HG03103 (cell line): ENCODE data around the gene MRPL53.
"Not testable (repeated sequence)": the region's sequence is repeated elsewhere in the genome, so short reads cannot be mapped to it uniquely, and the experiment has no call there.

Experiments
- ATAC-seq: cut with Tn5 transposase; IDR thresholded peaks from one replicate; pipeline ENCODE4 v1.9.1; 2021; ENCODE audit warnings: low read depth; ENCODE audit not compliant: unreplicated experiment

The MRPL53 gene

DNA sequence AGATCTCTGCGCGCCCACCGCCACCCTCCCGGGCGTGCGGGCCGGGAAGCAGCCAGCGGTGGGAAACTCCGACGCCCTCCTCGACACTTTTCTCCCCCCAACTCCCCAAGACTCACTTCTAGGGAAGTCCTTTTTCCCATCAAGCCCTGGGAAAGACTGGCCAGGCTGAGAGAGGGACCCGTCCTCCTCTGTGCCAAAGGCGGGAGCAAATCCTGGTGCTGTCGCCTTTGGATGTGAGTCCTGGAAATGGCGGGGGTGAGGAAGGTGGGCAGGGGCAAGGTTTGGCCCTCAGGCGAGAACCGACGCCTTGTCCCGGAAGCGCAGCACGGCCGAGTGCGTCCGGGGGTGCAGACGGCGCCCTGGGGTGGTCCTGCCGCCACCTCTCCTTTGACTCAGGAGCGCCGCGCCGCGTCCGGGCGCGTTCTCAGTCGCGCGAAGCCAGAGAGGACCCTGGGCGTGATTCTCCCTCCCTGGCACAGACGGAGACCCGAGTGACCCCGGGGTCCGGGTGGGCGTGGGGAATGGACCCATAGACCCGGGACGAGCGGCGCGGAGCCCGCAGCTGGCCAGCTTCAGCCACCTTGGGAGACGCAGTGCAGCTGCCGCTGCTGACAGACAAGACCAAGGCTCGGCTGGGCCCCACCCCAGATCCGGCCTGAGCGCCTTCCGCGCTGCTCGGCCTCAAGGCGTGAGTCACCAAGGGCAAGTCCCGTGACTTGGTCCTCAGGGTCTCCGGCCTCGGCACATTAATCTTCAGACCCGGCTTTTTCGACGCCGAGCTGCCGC, 30.4 kb upstream of the MRPL53 start:
- ATAC-seq = peak; percentile 23

DNA sequence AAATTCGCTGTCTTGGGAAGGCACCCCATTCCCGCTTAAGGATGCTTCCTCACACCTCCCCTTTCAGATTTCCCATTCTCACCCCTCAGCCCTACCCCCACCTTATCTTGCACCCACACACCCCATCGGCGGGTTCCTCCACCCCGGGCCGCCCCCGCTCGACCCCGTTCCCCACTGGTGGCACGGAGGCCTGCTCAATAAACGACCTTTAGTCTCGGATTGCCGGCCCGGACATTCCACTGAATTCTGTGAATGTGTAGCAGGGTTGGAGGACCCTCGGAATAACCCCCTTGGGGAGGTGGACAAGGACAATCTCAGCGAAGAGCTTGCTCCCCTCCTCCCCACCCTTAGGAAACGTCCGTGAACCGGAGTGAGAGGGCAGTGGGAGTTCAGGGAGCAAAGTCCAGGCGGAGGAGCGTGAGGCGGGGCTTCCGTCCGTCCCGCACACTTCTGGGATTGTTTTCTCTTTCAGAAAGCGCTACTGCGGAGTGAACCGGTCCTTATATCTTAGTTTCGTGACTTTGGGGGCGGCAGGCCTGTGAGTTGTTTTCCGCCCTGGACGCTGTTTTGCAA, 29.8 kb upstream of the MRPL53 start:
- ATAC-seq = no peak

DNA sequence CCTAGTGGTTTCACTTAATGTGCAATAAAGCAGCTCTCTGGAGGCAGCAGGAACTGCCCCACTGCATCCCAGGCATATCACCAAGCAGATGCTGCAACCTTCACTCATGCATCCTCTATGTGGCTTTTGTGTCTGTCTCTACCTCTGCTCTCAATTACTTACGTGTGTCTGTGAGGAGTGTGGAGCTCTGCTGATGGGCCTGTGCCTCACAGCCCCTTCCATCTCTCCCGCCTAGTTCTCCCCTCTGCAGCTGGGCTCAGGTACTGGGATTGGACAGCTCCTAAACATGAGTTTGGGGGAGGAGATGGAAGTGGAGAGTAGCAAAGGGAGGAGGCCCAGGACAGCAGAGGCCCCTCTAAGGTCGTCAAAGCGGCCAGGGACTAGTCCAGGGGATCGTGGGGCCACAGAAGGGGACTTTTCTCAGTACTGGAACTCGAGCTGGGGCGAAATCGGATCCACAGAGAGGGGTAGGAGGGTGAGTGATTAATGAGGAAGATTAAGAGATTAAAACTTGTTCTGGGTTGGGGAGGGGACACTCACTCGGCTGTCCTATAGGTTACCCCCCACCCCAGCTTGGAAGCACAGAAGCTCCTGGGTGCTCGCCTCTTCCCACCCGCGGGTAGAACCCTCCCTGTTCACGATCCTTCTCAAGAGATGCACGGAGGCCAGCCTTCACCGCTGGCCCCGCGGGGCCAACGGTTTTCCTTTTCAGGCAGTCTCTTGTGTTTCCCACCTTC, 29.0 kb upstream of the MRPL53 start:
- ATAC-seq = no peak

DNA sequence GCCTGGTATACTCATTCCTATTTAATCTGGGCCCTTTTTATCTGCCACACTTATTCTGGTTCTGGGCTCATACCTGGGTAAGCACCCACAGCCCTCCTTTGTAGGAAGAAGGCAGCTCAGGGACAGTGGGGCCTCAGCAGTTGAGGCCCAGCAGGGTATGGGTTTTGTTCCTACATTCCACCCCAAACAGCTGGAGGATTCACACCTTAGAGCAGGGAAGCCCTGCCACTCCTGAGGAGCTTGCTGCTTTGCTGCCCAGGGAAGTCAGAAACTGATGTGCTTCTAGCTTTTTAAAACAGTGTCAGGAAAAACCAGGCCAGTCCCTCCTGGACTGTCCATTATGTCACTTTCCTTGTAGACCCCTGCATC, 28.1 kb upstream of the MRPL53 start:
- ATAC-seq = no peak

DNA sequence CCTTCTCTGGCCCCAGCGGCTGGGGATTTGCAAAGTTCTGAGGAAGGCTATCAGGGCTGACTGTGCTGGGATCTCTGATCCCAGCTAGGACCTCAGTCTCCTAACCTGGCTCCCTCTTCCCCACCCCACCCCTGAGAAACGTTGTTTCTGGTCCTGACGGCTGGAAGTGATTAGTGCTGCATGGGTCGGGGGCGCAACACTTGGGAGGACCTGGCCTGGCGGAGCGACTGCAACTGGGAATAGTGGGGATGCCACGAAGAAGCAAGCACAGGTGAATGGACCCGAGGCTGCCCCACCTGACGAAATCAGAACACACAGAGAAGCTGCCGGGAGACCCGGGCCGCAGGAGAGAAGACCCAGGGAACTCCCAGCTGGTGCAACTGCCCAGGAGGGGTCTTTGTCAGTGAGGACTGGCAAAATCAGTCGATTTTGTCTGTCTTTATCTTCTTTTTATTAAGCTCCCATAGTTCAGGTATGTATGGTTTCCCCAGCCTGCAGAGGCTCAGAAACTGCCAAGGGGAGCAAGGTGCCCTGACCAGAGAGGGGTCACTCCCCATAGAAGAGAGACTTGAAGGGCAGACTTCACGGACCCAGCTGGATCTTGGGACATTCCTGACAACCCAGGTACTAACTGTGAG, 27.6 kb upstream of the MRPL53 start:
- ATAC-seq = no peak

DNA sequence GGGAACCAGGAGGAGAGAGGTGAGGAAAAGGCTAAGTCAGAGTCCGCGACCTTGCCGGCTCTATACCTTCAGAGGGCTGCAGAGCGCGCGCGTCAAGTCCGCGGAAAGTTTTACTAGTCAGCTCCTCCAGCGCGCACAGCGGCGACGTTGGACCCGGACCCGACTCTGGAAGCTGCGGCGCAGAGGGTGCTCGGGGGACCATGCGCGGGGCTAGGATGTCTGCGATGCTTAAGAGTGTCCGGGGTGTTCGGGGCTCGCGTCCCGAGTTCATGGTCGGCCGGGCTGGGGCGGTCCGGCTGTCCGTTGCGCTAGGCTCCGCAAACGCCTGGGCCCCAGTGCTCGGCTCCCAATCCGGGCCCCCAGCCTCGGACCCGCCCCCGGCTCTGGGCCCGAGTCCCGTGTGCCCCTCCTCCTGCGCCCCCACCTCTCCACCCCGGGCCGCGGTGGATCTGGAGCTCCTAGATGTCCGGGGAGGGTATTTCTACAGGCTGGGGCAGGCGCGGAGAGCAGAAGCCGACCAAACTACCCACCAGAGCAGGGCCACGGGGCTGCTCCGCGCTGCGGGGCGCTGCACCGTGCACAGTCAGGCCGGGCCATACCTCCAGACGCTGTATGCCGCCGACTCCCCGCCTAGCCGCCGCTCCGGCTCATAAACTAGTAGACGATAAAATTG, 26.9 kb upstream of the MRPL53 start, which contains the start of gene LBX2:
LBX2 (minus strand) TSS at position 337 of the 673 bp plus-strand sequence; CDS start at position 271, 66 bp downstream.
- ATAC-seq = no peak

DNA sequence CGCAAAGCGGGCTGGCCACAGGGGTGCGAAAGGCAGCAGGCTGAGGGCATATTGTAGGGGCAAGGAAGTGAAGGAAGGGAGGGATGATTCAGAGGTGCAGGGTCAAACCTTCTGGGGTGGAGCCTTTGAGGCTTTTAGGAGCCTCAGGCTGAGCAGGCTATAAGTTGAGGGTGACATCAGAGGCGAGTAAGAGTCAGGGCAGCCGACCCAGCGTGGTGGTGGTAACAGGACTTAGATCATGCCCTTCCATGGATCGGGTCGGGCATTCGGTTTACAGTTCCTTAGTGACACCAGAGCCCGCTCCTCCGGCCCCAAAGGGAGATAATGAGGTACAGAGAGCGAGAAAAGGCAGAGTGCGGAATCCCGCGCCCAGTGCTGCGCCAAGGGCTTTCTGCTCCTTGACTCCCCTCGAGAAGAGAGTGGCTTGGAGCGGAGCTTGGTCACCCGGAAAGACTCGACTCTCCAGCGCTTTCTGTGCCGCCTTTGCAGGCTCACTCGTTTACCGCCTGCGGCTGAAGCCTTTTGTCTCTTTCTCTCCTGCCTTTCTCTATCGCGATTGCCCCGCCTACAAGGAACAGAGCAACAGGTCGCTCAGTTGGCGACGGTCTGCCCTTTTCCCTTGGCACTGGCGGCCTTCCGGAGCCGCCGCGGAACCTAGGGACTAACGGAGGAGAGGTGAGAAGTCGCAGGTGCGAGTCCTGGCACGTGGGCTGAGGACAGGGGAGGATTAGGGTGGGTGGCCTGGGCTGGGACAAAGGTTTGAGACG, 26.2 kb upstream of the MRPL53 start:
- ATAC-seq = no peak

DNA sequence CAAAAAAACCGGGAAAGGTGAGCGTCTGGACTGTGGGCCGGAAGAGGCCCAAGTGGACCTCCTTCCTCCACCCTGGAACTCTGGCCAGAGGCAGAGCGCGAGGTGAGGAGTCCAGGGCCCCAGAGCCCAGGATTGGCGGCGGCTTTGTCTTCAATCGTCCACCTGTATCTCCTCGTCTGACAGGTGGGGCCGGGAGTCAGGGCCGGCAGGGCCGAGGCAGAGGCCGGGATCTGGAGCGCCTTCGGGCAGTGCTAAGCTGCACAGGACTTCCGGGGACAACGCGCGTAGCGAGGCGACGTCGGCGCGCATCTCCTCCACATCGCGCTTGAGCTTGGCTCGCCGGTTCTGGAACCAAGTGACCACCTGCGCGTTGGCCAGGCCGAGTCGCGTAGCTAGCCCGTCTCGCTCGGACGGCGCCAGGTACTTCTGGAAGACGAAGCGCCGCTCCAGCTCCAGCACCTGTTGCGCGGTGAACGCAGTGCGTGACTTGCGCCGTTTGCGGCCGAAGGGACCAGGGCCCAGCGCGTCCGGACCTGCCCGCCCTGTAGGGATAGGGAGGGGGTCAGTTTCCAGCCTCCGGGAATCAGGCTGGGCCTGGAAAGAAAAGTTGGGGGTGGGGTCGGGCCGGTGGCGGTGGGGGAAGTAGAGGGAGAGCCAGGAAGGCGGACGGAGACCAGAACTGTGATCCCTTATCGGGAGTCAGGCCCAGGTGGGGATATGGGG, 25.5 kb upstream of the MRPL53 start:
- ATAC-seq = no peak

DNA sequence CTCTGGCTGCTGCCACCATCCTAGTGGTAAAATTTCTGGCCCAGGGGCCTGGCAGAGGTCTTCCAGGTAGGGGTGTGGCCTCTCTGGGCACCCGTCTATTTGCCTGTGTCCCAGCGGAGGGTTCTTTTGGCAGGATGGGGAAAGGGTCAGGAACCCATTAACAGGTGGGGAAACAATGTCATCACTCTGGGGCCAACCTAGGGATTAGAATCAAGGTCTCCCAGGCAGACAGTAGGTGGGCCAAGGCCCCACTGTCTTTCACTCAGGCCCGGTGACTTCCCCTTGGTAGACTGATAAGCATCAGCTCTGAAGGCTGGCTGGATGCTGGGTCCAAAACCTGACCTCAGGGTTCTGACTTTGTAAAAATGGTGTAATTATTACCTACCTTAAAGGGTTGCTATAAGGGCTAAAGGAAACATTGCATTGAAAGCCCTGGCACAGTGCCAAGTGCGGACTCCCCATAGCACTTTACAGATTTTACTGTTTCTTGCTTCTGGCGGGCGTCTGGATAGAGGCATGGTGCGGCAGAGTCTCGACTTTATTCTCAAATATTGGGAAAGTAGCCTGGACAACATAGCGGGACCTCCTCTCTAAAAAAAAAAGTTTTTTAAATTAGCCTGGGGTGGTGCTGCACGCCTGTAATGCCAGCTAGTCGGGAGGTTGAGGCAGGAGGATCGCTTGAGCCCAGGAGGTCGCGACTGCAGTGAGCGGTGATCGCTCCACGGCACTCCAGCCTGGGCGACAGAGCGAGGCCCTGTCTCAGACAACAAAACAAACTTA, 24.7 kb upstream of the MRPL53 start:
- no peak for ATAC-seq

DNA sequence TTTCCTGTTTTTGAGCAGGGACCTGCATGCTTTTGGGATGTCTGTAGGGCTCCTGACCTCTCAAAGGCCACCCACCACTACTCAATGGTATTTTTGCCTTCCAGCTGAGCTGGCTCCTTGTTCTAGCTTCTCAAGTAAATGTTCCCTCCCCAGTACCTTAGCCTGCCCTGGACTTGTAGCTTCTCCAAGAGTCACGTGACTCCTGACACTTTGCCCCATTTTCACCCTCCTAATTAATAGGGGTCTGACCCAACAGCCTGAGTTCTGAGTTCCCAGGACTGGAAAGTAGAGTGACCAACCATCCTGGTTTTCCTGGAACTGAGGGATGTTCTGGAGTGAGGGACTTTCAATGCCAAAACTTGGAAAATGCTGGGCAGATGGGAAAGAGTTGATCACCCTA, 23.0 kb upstream of the MRPL53 start:
- no peak for ATAC-seq

DNA sequence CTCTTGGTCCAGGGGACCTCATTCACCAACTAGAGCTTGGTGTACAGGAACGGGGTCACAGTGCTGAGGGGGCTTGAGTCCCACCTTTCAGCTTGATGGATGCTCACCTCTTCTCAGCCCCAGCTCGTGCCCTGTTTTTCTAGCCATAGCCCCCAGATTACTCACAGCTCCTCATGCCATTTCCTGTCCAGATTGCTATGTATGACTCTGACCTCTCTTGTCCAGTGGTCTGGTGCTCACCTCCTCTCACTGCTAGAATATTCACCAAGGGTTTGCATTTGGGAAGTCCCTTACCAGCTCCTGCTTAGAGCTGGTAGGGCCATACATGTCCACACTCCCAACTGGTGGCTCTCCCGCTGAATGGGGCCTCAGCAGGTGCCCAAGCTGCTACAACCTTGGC, 21.1 kb upstream of the MRPL53 start:
- ATAC-seq = no peak

DNA sequence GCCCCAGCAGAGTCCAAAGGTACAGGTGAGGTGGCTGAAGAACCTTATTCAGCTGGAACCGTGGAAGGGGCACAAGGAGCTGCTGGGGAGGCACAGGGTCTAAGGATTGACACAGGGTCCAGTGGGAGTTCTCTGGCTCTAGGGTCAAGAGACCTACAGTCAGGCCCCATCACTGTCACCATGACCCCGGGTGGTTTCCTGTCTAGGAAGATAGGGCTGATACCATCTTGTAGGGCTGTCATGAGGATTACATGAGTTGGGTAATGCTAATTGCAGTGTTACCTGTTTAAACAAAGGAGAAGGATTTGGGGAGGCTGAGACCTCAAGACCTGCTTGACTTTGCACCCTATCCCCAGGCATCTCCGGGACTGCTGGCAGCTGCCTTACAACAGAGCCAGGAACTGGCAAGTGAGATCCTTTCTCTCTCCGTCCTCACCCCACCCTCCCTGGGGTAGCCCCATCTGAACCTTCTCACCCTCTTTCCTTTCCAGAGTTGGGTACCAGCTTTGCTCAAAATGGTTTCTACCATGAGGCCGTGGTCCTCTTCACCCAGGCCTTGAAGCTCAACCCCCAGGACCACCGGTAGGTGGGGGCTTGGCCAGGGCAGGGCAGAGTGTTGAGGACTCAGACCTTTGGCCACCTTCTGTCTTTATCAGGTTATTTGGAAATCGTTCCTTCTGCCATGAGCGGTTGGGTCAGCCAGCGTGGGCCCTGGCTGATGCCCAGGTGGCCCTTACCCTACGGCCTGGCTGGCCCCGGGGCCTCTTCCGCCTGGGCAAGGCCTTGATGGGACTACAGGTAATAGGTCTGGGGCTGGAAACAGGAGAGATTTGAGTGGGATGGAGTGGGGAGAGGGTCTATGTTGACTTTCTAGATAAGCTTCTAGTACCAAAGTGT, 19.4 kb upstream of the MRPL53 start:
- no peak for ATAC-seq

DNA sequence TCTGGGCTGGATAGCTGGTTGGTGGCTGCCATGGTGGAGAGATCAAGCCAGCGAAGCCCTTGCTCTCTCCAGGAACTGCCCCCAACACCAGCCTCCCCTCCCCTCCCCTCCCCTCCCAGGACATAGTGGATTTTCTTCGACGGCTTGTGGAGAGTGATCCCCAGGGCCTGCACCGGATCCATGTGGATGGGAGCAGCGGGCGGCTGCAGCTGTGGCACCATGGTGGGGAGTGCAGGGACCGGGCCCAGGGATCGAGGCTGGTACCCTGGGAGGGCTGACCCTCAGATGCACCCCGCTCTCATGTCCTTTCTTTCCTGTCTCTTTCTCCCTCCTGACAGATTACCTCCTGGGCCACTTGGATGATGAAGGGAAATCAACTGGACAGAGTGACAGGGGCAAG, 17.4 kb upstream of the MRPL53 start:
- ATAC-seq = no peak

DNA sequence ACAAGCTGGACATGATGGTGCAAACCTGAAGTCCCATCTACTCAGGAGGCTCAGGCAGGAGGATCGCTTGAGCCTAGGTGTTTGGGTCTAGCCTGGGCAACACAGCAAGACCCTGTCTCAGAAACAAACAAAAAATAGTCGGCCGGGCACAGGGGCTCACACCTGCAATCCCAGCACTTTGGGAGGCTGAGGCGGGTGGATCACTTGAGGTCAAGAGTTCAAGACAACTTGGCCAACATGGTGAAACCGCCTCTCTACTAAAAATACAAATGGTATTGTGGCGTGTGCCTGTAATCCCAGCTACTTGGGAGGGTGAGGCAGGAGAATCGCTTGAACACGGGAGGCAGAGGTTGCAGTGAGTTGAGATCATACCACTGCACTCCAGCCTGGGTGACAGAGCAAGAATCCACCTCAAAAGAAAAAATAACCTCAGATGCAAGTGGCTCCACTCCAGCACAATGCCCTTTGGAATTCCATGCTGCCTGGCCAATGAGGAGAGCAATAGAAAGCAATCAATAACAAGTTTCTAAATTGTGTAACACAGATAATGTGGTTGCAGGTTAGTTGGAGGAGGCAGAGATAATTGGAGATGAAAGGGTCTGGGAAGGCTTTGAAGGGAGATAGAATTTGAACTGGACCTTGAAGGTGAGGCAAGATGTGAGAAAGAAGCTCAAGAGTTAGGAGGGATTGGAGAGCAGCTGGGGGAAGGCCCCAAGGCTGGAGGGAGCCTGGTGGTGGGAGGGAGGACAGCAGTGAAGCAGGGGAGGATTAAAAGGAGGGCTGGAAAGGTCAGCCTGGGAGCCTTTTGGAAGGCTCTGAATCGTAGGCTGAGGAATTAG, 16.4 kb upstream of the MRPL53 start:
- ATAC-seq = no peak

DNA sequence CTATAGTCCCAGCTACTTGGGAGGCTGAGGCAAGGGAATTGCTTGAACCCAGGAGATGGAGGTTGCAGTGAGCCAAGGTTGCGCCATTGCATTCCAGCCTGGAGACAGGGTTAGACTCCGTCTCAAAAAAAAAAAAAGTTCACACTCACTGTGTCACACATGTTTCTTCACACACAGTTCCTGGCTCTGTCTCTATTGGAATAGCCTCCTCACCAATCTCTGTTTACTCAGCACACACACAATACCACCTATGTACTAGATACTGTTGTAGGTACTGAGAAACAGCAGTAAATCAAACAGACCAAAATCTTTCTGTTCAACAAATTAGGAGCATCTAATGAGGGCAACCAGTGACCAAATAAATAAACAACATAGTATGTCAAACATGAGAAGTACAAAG, 13.7 kb upstream of the MRPL53 start:
- ATAC-seq = no peak

DNA sequence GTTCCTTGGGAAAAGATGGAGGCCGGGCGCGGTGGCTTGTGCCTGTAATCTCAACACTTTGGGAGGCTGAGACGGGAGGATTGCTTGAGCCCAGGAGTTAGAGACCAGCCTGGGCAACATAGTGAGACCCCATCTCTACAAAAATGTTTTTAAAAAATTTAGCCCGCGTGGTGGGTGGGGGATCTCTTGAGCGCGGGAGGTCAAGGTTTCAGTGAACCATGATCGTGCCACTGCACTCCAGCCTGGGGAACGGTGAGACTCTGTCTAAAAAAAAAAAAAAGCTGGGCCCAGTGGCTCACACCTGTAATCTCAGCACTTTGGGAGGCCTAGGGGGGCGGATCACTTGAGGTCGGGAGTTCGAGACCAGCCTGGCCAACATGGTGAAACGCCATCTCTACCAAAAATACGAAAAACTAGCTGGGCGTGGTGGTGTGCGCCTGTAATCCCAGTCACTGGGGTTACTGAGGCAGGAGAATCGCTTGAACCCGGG, 11.2 kb upstream of the MRPL53 start:
- not testable (repeated sequence) for ATAC-seq
